Type B pancreatic cell (in vitro differentiated cells): ENCODE results near the gene SCLY. TPM values are rescaled to one million over a fixed set of nuclear protein-coding genes. Genes with fewer than 3 reads are reported as not detected.

Experiments
- DNase-seq: peaks from one replicate; pipeline ENCODE4 v3.0.0; 2021; ENCODE audit warnings: mixed read lengths; ENCODE audit not compliant: unreplicated experiment; ENCODE audit errors: extremely low spot score
- H3K27ac Mint-ChIP-seq: 2 replicates; pipeline ENCODE4 v1.8.0; 2021; ENCODE audit warnings: mild to moderate bottlenecking, mixed read lengths
- H3K27me3 Mint-ChIP-seq: 2 replicates; pipeline ENCODE4 v1.8.0; 2021; ENCODE audit warnings: mixed read lengths
- H3K36me3 Mint-ChIP-seq: 2 replicates; pipeline ENCODE4 v1.8.0; 2021; ENCODE audit warnings: mixed read lengths
- H3K4me1 Mint-ChIP-seq: one replicate; pipeline ENCODE4 v1.8.0; 2021; ENCODE audit warnings: mixed read lengths; ENCODE audit not compliant: unreplicated experiment
- H3K4me3 Mint-ChIP-seq: 2 replicates; pipeline ENCODE4 v1.8.0; 2021; ENCODE audit warnings: mild to moderate bottlenecking, mixed read lengths
- H3K9me3 Mint-ChIP-seq: 2 replicates; pipeline ENCODE4 v1.8.0; 2021; ENCODE audit warnings: mixed read lengths
- total RNA-seq: library from RNA; stranded (reverse); gene quantifications from 2 replicates; pipeline ENCODE4 v1.2.1, GENCODE V29; 2021; ENCODE audit warnings: low replicate concordance
- TF ChIP-seq, protein P1 (sequence below): fragments of 200-600 bp; sonication (generic); conservative IDR thresholded peaks from 2 replicates; pipeline ENCODE4 v1.5.0; 2021; ENCODE audit warnings: antibody characterized with exemption, mild to moderate bottlenecking

The SCLY gene
- total RNA-seq, 1 donor from 2014 or later, result 34.5 TPM

DNA sequence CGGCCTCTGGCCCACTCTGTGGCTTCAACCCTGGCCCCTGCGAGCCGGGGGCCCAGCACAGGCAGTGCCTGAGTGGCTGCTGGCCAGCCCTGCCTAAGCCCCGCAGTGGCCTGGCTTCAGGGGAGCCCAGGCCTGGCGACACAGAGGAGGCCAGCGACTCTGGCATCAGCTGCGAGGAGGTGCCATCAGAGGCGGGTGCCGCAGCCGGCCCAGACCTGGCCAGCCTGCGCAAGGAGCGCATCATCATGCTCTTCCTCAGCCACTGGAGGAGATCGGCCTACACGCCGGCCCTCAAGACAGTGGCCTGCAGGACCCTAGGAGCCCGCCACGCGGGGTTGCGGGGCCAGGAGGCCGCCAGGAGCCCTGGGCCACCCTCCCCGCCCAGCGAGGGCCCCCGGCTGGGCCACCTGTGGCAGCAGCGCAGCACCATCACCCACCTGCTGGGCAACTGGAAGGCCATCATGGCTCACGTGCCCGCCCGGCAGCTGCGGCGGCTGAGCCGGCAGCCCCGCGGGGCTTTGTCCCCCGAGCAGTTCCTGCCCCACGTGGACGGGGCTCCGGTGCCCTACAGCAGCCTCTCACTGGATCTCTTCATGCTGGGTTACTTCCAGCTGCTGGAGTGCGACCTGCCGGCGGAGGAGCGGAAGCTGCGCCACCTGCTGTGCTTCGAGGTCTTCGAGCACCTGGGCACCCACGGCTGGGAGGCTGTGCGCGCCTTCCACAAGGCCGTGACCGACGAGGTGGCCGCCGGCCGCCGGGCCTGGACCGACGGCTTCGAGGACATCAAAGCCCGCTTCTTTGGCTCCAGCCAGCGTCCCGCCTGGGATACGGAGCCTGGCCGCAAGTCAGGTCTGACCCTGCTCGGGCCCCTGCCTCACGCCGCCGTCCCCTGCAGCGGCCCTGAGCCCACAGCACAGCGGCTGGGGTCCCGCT, 70.2 kb downstream of the SCLY start:
- Mint-ChIP-seq H3K27ac (no peak overlapping the region), H3K4me3 (no peak overlapping the region), H3K9me3 (no peaks in the 10 kb centered on the region), H3K36me3 (no peaks in the 10 kb centered on the region), H3K4me1 (no peaks in the 10 kb centered on the region), H3K27me3 (no peaks in the 10 kb centered on the region)
- TF ChIP-seq, protein P1, sequence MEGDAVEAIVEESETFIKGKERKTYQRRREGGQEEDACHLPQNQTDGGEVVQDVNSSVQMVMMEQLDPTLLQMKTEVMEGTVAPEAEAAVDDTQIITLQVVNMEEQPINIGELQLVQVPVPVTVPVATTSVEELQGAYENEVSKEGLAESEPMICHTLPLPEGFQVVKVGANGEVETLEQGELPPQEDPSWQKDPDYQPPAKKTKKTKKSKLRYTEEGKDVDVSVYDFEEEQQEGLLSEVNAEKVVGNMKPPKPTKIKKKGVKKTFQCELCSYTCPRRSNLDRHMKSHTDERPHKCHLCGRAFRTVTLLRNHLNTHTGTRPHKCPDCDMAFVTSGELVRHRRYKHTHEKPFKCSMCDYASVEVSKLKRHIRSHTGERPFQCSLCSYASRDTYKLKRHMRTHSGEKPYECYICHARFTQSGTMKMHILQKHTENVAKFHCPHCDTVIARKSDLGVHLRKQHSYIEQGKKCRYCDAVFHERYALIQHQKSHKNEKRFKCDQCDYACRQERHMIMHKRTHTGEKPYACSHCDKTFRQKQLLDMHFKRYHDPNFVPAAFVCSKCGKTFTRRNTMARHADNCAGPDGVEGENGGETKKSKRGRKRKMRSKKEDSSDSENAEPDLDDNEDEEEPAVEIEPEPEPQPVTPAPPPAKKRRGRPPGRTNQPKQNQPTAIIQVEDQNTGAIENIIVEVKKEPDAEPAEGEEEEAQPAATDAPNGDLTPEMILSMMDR, result no peak
- no peak for DNase-seq

DNA sequence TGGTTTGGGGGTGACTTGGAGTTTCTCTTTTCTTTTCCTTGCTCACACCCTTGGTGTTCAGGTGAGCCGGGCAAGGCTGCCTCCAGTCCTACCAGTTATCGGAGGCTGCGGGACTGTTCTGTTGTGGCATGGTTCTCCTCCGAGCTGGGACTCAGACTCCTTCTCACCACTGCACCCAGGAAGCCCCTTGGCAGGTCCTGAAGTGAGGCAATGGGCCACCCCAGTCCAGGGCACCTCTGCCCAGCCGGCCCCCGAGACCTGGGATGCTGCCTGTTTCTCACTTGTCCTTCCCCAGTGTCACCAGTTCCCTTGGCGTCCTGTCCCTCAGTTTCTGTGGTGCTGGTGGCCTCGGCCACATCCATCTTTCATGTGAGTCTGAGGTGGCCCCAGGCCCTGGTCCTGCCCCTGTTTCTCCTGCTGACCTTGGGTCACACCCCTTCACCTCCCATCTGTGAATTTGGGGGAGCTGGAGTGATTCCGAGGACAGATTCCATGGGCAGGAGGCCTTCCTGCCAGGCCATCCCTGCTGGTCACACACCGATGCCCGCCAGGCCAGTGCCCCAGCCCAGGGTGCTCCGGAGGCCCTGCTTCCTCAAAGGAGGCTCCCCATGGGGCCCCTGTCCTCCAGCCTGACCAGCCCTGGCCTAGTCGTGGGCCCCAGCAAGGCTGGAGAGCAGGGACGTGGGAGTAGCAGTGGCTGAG, 71.1 kb downstream of the SCLY start:
- TF ChIP-seq, protein P1, result no peak
- H3K4me3 Mint-ChIP-seq, result no peak overlapping the region
- DNase-seq, result no peak
- H3K9me3 Mint-ChIP-seq, result no peaks in the 10 kb centered on the region
- no peaks in the 10 kb centered on the region for H3K27me3 Mint-ChIP-seq
- H3K4me1 Mint-ChIP-seq, result no peaks in the 10 kb centered on the region
- no peaks in the 10 kb centered on the region for H3K36me3 Mint-ChIP-seq
- H3K27ac Mint-ChIP-seq, result no peak overlapping the region

DNA sequence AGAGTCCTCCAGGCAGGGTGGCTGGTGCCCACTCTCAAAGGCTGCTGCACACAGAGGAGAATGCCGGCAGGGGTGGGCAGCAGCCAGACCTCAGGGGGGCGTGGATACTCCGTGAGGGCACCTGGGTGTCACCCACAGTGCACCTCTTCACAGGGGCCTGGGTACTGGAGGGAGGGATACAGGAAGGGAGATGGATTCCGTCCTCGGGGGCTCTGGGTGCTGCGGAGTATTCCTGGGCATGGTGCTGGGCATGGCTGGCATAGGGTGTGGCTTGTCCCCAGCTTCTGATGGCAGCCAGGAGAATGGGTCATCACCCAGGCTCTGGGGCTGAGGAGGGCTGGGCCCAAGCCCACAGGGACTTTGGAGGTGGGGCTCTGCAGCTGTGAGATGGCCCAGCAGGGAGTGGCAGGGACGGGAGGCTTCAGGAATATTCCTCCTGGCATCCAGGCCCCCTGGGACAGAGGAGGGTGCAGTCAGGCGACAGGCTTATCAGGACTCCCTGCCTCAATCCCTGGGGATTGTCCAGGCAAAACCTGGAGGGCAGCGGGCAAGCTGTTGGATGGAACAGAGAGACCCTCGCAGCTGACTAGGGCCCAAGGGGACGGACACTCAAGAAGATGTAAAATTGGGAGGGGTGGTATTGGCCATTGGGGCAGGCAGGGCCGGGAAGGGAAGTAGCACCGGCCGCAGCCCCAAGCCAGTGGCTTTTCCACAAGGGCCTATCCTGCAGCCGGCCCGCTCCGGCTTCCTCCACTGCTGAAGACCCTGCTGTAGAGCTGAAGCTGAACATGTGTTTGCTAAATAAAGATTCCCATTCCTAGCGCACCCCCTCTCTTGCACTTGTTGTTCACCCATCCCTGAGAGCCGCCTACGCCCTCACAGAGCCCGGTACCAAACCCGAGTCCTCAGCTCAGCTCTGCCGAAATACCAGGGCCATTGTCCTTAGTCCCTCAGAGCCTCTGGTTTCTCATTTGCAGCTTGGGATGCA, 72.0 kb downstream of the SCLY start:
- Mint-ChIP-seq H3K9me3 (no peaks in the 10 kb centered on the region), H3K4me3 (no peak overlapping the region), H3K4me1 (no peaks in the 10 kb centered on the region), H3K27me3 (no peaks in the 10 kb centered on the region), H3K27ac (no peak overlapping the region), H3K36me3 (no peaks in the 10 kb centered on the region)
- DNase-seq, result no peak
- TF ChIP-seq, protein P1, result no peak

DNA sequence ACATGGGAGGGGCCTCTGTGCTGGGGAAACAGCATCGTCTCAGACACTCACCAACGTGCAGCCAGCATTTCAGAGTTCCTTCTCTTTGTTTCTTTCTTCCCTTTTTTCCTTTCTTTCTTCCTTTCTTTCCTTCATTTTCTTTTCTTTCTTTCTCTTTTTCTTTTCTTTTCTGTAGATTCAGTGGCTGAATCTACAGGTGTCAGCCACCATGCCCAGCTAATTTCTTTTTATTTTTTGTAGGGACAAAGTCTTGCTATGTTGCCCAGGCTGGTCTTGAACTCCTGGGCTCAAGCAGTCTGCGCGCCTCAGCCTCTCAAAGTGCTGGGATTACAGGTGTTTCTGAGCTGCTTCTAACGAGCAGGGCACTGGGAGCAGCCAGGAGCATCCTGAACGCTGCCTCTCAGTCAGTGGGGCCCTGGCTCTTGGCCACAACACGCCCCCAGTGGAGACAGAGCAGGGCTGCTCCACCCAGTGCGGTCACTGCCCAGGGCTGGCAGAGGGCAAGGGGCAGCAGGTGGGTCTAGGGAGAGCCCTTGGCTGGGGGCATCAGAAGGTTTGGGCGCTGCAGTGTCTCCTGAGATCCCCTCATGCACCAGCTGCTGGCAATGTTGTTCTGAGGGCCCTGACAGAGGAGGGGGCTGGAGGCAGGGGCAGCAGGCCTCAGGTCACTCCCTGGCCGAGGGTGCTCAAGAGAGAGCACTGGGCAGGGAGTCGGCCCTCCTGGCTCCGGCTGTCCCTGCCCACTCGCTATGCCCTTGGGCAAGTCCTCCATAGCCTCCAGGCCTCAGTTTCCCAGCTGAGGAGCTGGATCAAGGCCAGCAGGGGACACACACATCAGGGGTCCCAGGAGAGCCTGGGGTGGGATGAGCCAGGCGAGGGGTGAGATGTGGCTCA, 72.9 kb downstream of the SCLY start:
- Mint-ChIP-seq H3K4me1 (no peaks in the 10 kb centered on the region), H3K36me3 (no peaks in the 10 kb centered on the region), H3K27me3 (no peaks in the 10 kb centered on the region), H3K4me3 (no peak overlapping the region), H3K27ac (no peak overlapping the region), H3K9me3 (no peaks in the 10 kb centered on the region)
- TF ChIP-seq, protein P1, result peak; percentile 36
- no peak for DNase-seq
